ENCODE results near the gene GCKR.

The GCKR gene

GRCh38 chr2:27509326-27509725 is 12.7 kb downstream of the GCKR start:
- Histone ChIP-seq H3K9me3 (no peaks in the 10 kb centered on the region), H3K36me3 (no peaks in the 10 kb centered on the region), H3K4me1 (ENCODE audit: control insufficient read depth in 1 of 2, insufficient read depth in 1 of 2, low read depth in 1 of 2, low read length in 1 of 2) (no peaks in the 10 kb centered on the region), H3K27ac (no peak overlapping the region), H3K27me3 (peaks cover 46% of the 10 kb centered on the region), H3K4me3 (ENCODE audit: low read depth in 1 of 2, low read length in 1 of 2) (no peak overlapping the region)
- TF ChIP-seq CTCF (IDR thresholded peaks at IDR 0.05) = no peak

GRCh38 chr2:27518113-27518781 is 21.6 kb downstream of the GCKR start:
- Histone ChIP-seq H3K9me3 (no peaks in the 10 kb centered on the region), H3K4me3 (ENCODE audit: low read depth in 1 of 2, low read length in 1 of 2) (no peak overlapping the region), H3K27me3 (peaks cover 12% of the 10 kb centered on the region), H3K27ac (no peak overlapping the region), H3K36me3 (no peaks in the 10 kb centered on the region), H3K4me1 (ENCODE audit: control insufficient read depth in 1 of 2, insufficient read depth in 1 of 2, low read depth in 1 of 2, low read length in 1 of 2) (no peaks in the 10 kb centered on the region)
- TF ChIP-seq CTCF (IDR thresholded peaks at IDR 0.05) = no peak

GRCh38 chr2:27518782-27519113 is 22.1 kb downstream of the GCKR start:
- Histone ChIP-seq H3K36me3 (no peaks in the 10 kb centered on the region), H3K9me3 (no peaks in the 10 kb centered on the region), H3K4me3 (ENCODE audit: low read depth in 1 of 2, low read length in 1 of 2) (no peak overlapping the region), H3K4me1 (ENCODE audit: control insufficient read depth in 1 of 2, insufficient read depth in 1 of 2, low read depth in 1 of 2, low read length in 1 of 2) (no peaks in the 10 kb centered on the region), H3K27me3 (peaks cover 8% of the 10 kb centered on the region), H3K27ac (no peak overlapping the region)
- no peak for TF ChIP-seq CTCF (IDR thresholded peaks at IDR 0.05)

GRCh38 chr2:27520316-27520715 is 23.7 kb downstream of the GCKR start:
- Histone ChIP-seq H3K4me3 (ENCODE audit: low read depth in 1 of 2, low read length in 1 of 2) (no peak overlapping the region), H3K4me1 (ENCODE audit: control insufficient read depth in 1 of 2, insufficient read depth in 1 of 2, low read depth in 1 of 2, low read length in 1 of 2) (no peaks in the 10 kb centered on the region), H3K9me3 (no peaks in the 10 kb centered on the region)

GRCh38 chr2:27522400-27522945 is 25.8 kb downstream of the GCKR start:
- Histone ChIP-seq H3K27me3 (peaks cover 13% of the 10 kb centered on the region), H3K9me3 (no peaks in the 10 kb centered on the region), H3K4me3 (ENCODE audit: low read depth in 1 of 2, low read length in 1 of 2) (no peak overlapping the region), H3K27ac (no peak overlapping the region), H3K4me1 (ENCODE audit: control insufficient read depth in 1 of 2, insufficient read depth in 1 of 2, low read depth in 1 of 2, low read length in 1 of 2) (no peaks in the 10 kb centered on the region), H3K36me3 (no peaks in the 10 kb centered on the region)
- TF ChIP-seq CTCF (IDR thresholded peaks at IDR 0.05) = no peak

More at GRCh38 chr2:27520316-27520715, 23.7 kb downstream of the GCKR start:
- no peak for TF ChIP-seq CTCF (IDR thresholded peaks at IDR 0.05)
- H3K36me3 ChIP-seq = no peaks in the 10 kb centered on the region
- H3K27me3 ChIP-seq = no peaks in the 10 kb centered on the region
- no peak overlapping the region for H3K27ac ChIP-seq

Measured in neutrophil (primary cell).